Measurements from ENCODE around the gene GRIK2.

GRIK2 gene

DNA sequence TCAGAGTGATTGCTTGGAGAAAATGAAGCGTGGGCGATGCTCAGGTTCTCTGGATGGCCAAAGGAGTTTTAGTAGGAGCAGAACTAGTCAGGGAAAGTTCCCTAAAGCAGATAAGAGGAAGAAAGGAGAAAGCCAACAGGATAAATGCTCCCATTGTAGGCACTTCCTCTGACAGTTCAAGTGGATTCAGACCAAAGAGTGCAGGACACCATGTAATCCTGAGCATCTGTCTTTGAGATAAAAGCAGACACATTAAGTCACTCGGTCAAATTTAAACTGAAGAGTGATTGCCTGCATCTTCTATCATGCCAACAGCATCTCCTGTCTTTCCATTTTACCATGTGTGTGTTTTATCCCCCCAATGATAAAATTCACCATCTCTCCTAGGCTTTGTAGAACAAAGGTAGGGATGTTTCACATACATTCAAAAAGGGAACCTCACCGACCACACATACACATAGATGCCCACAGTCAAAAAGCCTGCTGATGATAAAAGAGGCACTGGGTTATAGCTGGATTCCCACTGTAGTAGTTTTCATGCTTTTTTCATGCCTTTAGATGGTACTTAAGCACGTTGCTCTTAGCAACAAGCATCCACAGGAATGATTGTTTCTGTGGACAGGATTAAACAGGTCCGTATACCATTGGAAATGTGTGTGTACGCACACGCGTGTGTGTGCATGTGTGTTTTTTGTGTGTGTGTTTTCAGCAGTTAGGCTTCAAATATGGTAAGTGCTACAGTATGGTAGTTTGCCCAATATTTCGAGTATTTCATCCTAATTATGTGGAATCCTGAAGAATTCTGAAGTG is 7.0 kb downstream of the GRIK2 start:
- DNase-seq (ENCODE audit: low read depth) = no peak

DNA sequence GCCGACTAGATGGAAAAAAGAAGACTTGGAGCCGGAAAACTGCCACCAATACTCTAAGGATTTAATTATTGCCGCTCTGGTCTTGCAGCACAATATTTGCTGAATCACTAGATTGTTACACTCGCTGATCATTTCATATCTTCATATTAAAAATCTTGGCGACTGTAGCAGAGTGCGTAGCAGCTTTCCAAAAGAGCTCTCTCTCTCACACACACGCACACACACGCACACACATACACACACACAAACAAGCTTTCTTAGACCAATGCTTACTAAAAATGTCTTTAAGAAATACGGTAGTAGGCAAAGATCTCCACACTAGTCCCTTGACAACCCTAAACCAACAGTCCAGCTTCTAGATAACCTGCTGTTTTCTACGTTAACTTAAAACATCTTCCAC is 7.7 kb downstream of the GRIK2 start:
- DNase-seq (ENCODE audit: low read depth) = no peak

DNA sequence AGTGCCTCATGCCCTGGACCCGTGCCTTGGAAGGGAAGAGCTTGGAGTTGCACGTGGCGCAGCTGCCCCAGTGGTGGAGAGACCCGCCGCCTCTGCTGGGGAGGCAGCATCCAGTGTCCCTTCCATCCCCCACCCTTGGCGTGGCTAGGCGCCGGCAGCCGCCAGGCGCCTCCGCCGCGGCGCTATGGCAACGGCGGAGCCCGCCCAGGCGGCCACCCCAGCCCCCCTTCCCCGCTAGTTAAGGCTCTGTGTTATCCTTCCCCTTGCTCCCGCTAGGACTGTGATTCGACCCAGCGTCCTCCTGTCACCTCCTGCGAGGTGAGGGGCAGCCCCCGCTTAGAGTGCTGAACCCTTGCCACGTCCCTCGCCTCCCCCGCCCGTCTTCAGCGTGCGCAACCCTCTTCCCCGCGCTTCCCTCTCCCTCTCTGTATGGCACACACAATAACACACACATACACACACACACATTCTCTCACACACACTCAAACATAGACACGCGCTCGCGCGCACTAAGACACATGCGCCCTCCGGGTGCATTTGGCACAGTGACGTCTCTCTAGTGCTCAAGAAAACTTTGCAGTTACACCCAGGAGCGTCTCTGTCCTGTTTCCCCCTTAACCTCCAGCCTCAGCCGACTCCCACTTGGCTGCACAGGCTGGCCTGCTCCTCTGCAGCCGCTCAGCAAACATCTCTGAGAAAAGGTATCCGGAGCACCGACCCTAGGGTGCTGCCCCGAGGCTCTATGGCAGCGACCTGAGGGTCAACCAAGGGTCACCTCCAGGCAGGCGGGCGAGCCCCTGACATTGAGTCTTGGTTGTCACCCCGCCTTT is 8.5 kb downstream of the GRIK2 start:
- no peak for DNase-seq (ENCODE audit: low read depth)

DNA sequence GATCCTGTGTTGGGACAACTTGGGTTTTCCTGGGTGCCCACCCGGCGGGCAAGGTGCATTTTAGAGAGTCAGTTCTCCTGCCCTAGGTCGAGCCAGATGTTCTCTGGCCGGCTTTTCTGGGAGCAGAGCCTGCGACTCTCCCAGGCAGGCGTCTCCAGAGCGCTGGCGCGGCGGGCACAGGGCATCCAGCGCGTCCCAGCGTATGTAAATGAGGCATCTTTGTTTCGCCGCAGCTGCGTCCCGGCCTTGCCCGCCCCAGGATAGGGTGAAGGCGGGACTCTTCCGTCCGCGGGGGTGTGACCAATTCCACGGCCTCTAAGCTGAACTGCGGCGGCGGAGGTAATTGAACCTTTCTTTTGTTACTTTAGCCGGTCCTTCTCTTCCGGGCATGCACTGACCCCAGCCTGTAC is 9.1 kb downstream of the GRIK2 start:
- no peak for DNase-seq (ENCODE audit: low read depth)

DNA sequence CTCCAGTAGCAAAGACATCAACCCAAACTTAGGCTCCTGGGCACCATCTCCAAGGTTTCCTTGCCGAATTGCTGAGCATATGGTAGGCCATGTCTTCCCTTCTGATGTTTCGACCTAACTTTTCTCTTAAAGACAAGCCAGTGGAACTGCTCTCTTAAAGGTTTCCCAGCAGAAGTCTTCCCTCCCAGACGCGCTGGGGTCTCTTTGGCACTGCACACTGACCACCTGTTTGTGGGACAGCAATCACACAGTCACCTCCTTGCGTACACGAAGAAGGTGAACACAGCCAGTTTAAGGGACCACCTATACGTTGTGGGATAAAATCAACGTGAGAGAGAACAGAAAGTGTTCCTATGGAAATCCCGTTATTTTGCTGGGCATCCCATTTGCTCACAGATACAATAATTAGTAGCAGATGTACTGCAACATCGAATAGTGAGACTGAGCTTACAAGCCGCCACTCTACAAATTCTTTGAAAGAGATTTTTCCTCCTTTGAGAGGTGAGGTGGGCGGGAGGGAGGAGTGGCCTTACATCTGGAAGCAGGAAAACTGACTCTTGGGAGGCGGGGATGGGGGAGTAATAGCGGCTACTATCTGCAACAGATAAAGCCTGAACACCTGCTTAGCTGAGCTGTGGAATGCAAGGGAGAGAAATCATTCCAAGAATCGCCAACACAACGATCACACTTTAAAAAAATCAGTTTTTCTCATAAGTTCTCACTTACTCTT is 9.9 kb downstream of the GRIK2 start:
- no peak for DNase-seq (ENCODE audit: low read depth)

DNA sequence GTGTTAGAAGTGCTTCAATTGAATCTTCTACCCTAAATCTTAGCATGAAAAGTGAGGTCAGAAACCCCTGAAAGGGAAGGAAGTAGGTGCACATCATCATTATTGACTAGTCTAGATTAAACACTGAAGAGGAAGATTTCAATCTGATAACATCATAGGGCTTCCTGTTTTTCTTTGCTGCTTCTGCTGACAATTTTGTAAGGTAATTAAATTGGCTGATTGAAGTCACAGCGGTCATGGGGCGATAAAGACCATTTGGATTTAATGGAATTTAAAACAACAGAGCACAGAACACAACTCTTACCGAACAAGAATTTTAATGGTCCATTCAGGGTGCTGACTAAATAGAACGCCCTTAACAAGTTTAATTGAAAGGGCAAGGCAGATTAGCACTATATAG is 11.3 kb downstream of the GRIK2 start:
- no peak for DNase-seq (ENCODE audit: low read depth)

DNA sequence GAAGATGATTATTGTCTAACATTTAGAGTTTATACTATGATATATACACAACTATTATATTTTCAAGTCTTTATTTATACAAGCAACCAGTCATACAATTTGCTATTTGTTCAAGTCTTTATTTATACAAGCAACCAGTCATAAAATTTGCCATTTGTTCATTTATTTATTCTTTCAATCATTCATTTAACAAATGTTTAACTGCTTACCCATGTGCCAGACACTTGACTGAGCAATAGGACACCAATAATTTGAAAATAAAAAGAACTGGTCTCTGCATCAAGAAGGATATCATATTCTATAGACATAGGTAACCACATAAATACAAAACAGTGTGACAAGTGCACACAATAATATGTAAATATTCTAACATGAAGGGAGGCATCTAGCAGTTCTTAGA is 20.3 kb downstream of the GRIK2 start:
- DNase-seq (ENCODE audit: low read depth) = no peak

DNA sequence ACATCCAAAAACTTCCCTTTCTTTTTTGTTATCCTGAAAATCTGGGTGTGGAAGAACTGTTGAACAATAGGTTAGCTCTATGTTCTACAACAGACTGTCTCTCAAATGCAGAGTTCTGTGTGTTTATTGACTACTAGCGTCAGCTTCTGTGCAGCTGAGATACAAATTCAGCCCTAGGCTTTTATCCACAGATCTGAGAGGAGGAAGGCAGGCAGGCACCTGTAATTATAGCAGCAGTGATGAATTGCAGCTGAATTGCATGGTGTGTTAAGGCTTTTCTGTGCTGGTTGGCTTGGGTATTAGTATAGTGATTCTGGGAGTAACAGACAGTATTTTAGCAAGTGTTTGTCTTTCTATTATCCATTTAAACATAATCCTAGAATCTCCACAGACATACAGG is 24.4 kb downstream of the GRIK2 start:
- DNase-seq (ENCODE audit: low read depth) = no peak

DNA sequence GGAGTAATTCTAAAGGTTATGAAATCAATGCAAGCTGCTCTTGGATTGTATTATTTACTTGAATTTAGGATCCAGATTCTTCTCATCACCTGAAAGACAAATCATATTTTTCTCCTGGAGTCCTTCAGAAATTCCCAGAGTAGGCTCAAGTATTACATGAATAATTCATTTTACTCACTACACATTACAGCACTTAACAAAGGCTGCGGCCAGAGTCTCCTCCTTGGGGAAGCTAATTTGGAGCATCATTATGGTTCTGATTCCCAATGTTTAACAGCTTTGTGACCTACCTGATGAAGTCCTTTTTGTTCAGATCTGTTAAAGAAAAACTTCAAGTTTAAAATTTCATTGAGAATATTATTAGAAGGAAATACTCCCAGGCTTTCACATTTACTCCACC is 28.7 kb downstream of the GRIK2 start:
- no peak for DNase-seq (ENCODE audit: low read depth)

DNA sequence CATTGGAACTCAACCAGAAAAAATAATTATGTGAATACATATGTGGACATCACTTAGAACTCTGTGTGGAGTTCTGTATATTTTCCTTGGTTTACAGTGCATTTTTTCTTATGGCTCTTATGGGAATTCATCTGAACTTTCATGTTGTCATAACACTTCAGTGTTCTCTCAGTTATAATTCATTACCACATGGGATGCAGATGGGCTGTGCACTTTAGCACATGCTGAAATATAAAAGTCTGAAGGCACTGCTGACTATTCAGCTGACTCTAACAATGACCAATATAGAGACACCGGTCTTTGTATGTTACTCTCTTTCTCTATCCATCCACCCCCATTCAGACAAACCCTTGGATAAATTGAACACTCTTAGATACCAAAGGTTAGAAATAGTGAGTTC is 29.3 kb downstream of the GRIK2 start:
- no peak for DNase-seq (ENCODE audit: low read depth)

DNA sequence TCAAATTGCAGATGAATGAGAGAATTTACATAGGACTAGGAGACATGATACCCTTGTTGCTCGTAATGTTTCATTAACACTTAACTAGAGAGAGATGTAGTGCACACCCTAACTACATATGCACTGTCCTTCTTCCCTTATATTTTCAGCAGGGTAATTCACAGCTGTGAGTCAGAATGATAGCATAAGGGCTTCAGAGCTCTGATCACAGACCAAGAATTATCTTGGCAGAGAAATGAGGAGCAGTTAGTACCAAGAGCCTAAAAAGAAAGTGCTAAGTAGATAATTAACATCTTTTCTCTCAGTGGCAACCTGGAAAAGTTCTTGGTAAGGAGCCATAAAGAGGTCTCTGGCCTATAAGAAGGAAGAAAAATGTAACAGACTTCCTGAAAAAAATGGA is 35.8 kb downstream of the GRIK2 start:
- DNase-seq (ENCODE audit: low read depth) = no peak

DNA sequence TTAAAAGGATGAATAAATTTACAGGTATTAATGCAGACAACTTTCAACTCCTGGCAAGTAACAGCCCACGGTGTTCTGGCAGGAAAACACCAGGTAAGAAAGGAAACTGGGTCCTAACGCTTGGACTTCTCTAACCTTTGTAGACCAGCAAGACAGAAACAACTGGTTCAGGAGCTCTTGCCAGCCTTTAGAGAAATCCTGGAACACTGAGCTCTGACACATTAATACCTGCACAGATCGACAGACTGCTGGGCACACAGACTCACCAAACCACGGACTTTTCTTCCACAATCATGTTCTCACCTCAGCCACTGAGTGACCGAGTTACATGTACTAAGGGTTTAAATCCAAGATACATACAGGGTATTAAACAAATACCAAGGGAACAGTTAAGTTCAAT is 36.3 kb downstream of the GRIK2 start:
- no peak for DNase-seq (ENCODE audit: low read depth)

DNA sequence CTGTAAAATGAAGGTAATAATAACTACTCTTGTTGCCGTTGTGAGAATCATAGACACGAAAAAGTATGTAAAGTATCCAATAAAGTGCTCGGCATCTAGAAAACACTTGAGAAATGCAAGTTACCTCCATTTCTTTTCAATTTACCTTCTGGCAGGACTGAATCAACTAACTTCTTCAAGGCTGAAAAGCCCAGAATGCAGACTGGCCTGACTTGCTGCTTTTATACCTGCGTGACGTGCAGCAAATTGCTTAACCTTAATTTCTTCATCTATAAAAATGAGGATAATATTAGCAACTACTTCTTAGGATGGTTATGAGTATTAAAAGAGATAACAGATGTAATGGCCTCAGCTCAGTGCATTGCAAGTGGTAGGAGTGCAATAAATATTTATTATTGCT is 39.6 kb downstream of the GRIK2 start:
- no peak for DNase-seq (ENCODE audit: low read depth)

DNA sequence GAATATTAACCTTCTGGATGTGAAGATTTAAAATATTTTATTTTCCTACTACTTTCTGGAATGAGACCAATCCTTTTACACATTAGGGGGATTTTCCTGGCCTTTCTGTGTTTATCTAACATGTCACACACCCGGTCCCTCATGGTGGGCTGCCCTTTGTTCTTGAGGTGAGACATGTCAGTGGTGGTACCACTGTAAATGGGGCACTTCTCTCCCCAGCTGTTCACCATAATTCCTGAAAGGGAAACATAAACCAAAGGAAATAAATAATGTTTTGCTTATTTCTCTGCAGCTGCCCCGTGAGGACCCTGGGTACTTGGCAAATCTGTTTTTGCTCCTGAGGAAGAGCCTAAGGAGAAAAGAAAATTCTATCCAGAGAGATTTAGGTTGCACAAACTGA is 41.1 kb downstream of the GRIK2 start:
- DNase-seq (ENCODE audit: low read depth) = no peak

DNA sequence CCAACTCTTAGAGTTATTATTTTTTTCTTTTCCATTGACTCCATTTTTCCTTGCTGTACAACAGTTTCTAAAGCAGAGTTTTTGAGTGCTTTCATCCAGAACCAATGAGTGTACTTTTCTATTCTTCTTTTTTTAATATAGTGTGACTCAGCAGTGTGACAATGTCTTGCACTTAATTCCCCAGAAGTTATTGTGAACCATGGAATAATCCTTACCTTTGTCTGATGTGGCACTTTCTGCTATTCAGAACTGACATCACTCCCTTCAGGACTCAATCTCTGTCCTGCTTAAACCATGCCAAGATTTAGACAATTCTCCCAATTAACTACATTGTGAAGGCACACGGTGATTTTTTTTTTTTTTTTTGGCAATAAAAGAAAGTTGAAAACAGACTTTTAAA is 41.5 kb downstream of the GRIK2 start:
- DNase-seq (ENCODE audit: low read depth) = no peak

DNA sequence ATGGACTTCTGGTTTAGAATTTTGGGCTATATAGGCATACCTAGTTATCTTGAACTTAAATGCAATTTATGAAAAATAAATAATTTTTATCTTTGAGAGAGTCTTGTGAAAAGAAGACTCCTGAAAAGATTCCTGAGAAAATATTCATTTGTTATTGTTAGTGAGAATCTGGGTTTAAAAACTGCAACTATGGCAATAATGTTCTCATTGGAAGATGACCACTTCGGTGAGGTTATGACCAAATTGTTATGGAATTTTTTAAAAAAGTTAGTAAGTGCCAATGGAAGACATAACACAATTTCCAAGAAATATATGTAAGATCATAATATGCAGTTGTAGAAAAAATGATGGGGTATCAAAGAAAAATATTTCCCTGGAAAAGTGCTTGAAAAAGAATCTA is 46.3 kb downstream of the GRIK2 start:
- DNase-seq (ENCODE audit: low read depth) = no peak

DNA sequence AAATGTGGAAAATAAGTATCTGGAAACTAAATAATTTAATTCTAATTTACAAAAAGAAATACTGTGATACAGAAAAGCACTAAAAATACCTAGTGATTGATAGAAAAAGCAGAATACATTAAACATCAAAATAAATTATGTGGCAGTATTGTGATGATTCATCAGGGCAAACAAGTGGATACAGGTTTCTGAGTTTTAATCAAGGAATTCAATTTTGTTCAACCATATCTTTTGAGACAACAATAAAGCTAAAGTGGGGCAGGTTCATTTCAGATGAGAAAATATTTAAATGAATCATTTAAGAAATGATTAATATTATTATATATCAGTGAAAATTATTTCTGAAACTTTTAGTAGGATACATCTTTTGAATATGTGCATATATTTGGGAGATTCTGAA is 49.8 kb downstream of the GRIK2 start:
- DNase-seq (ENCODE audit: low read depth) = no peak

DNA sequence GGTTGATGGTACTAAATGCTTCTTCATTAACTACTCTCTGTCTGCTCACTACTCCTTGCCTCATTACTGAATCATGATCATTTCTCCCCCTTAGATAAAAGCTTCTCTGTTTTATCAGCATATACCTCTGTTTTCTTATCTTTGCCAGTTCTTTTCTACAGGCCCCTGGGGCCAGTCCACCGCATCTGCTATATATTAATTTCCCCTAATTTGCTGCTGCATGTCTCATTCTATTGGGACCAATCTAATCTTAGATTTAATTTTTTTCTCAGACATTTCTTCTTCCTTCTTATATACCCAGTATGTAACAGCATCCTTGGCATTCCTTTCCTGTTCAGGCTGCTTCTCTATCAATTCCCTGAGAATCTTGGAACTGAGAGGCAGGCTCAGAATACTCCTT is 51.2 kb downstream of the GRIK2 start:
- DNase-seq (ENCODE audit: low read depth) = no peak

DNA sequence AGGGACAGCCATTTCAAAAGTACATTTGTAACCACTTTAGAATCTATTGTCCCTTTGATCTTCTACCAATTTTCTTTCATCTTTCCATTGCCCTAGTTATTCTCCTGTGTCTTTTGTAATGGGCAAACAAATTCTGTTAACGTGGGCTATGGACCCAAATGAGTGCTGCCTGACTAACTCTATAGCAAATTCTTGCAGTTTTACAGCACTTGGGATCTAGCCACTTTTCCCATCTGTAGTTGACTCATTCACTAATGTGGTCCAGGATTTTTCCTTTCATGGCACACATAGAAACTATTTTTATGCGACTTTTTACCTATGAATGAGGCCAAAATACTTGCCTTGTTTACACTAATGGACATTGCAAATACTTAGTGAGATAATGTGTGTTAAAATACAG is 52.0 kb downstream of the GRIK2 start:
- no peak for DNase-seq (ENCODE audit: low read depth)

DNA sequence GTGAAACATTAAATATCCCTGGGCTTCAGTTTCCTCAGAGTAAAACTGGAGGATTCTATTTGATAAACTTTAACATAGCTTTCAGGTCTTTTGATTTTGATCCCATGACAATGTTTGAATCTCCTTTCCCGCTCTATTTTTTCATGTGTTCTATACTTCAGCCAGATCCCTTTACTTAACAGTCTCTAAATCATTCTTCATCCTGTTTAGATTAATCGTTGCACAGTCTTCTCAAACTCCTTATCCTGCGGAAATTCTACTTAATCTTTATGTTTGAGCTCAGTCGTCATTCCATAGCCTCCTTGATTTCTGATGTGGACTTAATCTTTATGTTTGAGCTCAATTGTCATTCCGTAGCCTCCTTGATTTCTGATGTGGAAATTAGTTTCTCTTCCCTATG is 57.4 kb downstream of the GRIK2 start:
- DNase-seq (ENCODE audit: low read depth) = no peak

DNA sequence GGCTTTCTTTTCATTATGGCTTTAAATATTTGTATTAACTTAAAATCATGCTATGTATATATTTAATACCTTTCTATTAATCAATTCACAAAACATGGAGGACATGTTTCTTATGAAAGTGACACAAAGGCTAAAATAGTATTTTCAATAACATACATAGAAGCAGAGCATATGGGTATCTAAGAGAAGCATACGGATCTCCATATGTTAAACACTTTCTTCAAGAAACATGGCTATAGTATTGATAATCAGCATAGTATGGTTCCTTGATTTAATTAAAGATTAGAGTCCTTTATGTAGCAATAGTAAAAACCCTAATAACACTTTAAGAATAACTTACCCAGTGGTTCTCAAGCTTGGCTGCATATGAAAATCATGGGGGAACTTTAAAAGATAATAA is 58.5 kb downstream of the GRIK2 start:
- no peak for DNase-seq (ENCODE audit: low read depth)

DNA sequence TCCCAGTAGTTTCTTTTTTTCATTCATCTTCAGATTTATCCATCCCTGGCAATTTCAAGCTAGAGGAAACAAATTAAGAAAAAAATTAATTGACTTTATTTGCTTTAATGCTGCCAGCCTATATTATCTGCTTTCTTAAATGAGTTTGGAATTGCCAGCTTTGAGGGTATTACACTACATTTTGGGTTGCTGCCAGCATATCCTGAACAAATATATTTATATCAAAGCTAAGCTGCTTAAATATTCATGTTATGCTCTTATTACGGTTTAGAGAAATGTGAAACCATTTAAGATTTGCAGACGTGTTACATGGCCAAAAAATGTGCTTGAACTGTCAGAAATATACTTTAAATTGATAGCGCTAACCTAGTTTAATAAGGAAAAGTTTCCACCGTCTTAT is 59.7 kb downstream of the GRIK2 start:
- no peak for DNase-seq (ENCODE audit: low read depth)

DNA sequence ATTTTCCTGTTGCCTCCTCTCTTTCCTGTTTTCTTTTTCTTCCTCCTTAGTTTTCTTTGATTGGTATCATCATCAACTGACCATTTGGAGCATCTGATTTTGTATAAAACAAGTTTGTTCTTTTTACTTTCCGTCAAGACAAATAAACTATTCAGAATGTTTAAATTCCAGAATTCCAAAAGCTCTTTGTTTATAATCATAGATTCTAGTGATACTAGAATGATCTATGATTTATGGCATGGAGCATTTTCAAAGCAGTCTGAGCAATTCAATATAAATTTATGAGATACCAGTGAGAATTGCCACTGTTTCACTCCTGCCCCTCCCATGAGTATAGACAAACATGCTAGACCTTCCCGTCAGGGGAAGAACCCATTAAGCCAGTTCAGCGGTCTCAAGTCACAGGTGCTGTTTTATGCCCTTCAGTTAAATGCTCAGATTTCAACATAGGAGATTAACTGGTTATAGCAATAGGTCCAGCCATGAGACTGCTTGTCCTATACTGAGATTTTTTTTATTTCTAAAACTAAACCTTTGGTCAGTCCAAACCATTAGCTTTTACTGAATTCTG is 60.7 kb downstream of the GRIK2 start:
- no peak for DNase-seq (ENCODE audit: low read depth)

All from fibroblast of gingiva (primary cell).